Breast epithelium (tissue), 3 donors: Measurements from ENCODE around the gene PDCD1.

ENCODE experiments used
- CTCF ChIP-seq, 3 donors: fragments of 450-650 bp; IDR thresholded peaks; one replicate each; pipeline ENCODE4 v1.5.1; 2016 to 2017; ENCODE audit warnings: antibody characterized with exemption in 3 of 3, mild to moderate bottlenecking in 3 of 3, moderate library complexity in 3 of 3
- POLR2A ChIP-seq: fragments of 450-650 bp; IDR thresholded peaks from one replicate; pipeline ENCODE4 v1.6.1; 2016; ENCODE audit warnings: antibody characterized with exemption, mild to moderate bottlenecking, moderate library complexity
- POLR2AphosphoS5 ChIP-seq, 3 donors: sonication (generic); formaldehyde crosslinking; IDR thresholded peaks; one replicate each; pipeline ENCODE4 v1.6.1; 2017; ENCODE audit warnings: antibody characterized with exemption in 3 of 3

GRCh38 chr2:241811952-241812729 is 46.6 kb downstream of the PDCD1 start:
- TF ChIP-seq POLR2AphosphoS5 (IDR thresholded peaks at IDR 0.05) = no peak
- no peak for TF ChIP-seq CTCF (IDR thresholded peaks at IDR 0.05)
- TF ChIP-seq POLR2A = no peak
